ENCODE results near the gene CNOT2.
"Not testable (repeated sequence)": the region's sequence is repeated elsewhere in the genome, so short reads cannot be mapped to it uniquely, and the experiment has no call there.

Gene CNOT2

DNA sequence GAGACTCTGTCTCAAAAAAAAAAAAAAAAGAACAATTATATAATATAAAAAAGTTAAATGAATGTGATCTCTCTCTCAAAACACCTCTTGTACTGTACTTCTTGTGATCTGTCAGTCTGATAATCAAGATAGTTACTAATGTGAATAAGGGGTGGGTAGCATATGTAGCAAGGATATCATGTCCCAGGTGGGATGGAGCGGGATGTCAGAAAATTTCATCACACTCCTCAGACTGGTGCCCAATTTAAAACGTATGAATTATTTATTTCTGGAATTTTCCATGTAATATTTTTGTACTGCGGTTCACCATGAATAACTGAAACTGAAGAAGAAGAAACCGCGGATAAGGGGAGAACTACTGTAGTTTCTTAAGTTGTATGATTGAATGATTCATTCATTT lies 11.0 kb downstream of the CNOT2 start:
- DNase-seq, result no peak

DNA sequence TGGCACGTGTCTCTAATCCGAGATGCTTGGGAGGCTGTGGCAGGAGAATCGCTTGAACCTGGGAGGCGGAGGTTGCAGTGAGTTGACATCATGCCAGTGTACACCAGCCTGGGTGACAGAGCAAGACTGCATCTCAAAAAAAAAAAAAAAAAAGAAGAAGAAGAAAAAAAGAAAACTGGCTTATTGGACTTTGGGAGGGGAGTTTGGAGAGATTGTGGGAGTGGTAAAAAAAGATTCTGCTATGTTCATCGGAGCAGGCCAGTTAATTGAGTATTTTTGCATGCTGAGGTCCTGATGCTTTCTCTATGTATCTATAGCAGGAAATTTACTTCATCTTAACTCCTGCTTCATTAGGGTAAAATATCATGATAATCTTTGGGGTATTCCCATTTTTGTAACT lies 11.6 kb downstream of the CNOT2 start:
- no peak for DNase-seq

DNA sequence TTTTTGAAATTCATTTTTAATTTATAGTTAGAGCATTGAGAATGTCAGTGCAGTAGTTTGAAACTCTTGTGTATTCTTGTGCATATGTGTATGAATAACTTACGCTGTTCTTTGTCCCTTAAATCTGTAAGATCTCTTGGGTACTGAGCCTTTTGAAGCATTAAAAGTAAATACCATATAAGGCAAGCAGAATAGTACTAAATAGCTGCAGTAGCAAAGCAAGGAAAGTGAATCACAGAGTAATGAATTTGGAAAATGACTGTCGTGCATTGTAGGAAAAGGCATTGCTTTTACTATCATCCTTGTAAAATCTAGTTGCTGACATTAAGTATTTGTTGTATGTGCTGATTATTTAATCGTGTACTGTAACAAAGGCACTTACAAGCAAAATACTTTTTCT lies 12.1 kb downstream of the CNOT2 start:
- no peak for DNase-seq

DNA sequence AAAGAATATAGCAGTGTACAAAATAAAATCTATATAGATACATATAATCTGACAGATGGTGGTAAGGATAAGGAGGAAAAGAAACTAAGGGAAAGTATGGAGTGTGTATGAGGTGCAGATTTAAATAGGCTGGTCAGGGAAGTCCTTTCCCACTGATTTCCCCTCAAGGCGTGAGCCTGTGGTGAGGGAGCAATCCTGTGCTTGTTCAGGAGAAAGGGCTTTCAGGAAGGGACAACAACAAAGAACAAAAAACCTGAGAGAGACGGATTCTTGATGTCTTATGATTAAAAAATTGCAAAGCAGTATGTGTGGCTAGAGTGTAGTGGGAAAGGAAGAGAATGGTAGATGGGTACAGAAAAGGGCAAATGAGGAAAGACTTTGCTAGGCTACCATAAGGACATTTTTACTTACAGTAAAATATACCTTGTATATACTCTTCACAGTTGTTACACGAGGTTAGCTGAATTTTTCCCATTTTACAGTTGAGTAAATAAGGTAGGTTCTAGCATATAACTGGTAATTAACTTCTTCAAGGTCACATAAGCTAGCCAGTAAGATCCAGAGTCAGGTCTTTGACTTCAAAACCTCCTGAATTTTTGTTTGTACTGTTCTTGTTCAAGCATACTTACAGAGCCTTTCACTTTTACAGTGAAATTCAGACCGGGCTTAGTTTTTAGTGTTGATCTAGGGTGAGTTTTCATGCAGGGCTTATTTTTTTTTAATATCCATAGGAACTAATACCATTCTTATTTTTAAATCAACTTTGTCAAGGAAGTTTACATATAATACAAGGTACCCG lies 15.6 kb downstream of the CNOT2 start:
- DNase-seq, result no peak

DNA sequence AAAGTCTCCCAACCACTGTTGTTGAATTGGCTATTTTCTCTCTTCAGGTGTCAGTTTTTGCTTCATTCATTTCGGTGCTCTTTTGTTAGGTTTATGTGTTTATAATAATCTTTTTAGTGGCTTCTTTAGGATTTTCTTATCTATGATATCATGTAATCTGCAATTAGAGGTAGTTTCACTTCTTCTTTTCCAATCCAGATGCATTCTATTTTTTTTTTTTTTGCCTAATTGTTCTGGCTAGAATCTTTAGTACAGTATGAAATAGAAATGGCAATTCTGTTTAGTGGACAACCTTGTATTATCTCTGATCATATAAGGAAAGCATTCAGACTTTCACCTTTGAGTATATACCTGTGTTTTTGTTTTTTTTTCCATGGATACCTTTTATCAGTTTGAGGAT lies 17.4 kb downstream of the CNOT2 start:
- DNase-seq, result no peak

DNA sequence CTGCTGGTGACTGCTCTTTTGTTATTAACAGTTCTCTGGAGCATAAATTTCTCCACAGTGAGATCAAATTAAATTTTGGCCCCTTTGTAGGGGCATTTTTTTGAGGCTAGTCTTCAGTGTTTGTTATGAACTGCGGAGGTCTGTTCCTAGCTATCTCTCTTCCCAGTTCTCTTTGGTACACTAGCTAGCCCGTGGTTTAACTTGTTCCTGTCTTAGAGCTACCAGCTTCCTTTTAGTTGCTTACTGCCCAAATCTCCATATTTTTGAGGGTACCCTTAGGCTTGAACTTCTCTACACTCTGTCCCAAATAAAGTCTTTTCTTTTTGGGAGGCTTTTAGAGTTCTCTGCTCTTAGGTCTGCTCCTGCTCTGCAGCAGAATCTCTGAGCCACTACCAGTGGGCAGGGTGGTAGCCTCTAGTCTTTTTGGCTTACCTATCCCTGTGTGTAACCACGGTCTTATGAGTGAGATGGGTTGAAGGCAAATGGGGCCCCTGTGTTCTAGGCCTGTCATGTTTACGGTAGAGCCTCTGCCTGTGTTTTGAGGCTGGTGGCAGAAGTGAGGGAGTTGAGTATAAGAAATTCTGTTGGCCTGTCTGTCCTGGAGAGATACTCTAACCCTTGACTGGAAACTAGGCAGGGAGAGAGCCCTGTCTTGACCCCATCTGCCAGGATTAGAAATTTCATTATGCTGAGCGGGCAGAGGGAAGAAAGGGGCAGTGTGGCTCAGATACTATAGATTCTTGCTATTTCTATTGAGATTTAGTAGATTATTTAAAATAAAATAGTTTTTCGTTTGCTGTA lies 21.0 kb downstream of the CNOT2 start:
- DNase-seq, result peak; percentile 24

DNA sequence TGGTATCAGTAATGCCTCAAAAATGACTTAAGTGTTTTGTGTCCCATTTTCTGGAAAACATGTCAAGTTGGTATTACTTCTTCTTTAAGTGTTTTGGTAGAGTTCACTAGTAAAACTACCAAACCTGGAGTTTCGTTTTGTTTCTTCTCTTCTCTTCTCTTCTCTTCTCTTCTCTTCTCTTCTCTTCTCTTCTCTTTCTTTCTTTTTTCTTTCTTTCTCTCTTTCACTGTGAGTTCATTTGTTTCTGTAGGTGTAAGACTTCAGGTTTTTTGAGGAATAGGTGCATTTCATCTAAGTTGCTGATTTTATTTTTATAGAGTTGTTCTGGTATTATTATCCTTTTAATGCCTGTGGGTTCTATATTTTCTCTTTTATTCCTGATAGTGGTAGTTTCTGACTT lies 21.9 kb downstream of the CNOT2 start:
- no peak for DNase-seq

DNA sequence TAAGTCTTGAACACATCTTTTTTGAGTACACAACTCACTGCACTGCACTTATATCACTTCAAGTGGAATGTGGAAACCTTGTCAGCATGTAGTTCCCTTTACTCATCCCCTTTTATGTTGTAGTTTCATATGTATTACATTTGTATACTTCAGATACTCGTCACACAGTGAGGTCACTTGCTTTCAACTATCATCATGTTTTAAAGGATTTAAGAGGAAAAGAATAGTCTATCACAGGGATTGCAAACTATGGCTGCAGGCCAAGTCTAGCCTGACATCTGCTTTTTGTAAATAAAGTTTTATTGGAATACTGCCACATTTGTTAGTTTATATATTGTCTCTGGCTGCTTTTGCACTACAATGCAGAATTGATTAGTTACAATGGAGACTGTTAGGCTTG lies 24.3 kb downstream of the CNOT2 start:
- no peak for DNase-seq

DNA sequence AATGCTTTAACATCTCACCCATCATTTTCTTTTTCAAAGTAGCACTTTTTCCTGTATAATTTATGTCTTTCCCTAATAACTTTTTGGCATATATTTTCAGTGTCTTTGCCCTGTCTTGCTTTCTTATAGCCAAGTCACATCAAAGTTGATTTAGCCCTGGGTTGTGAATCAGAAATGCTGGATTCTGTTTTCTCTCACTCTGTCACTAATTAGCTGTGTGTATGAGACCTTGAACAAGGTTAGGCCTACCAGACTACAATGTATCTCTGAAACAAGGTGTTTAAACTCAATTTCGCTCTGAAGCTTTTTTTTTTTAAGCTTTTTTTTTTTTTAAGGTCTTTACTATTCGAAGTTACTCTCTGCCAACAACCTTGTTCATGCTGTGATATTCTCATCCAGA lies 25.7 kb downstream of the CNOT2 start:
- DNase-seq, result no peak

DNA sequence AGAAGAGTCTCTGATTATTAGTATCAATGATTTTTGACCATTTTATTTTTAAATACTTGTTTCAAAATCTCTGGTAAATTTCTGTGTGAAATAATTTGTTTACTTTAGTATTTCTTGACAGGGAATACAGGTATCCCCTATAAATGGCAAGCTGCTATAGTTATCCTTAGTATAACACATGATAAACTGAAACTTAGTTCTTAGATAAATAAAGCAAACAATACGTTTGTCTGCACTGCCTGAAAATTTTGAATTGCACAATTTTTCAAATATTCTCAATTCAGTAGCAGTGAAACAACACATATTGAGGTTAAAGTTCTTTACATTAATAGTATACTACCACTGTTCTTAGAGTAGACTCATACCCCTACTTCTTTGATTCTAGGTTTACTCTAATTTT lies 26.9 kb downstream of the CNOT2 start:
- no peak for DNase-seq

DNA sequence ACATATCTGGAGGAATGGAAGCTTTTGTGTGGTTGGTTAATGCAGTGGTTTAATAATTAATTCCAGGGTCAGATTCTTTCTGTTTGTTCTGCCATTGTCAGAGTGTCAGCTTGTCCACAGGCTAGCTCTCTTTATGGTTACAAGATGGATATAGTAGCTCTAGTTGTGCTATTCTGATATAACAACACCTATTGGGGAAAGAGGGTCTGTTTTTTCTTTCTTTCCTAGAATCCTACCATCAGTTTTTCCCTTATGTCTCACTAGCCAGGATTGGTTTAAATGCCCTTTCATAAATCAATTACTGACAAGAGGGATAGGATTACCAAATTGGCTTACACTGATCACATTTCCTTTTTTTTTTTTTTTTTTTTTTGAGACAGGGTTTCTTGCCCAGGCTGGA lies 27.8 kb downstream of the CNOT2 start:
- no peak for DNase-seq

DNA sequence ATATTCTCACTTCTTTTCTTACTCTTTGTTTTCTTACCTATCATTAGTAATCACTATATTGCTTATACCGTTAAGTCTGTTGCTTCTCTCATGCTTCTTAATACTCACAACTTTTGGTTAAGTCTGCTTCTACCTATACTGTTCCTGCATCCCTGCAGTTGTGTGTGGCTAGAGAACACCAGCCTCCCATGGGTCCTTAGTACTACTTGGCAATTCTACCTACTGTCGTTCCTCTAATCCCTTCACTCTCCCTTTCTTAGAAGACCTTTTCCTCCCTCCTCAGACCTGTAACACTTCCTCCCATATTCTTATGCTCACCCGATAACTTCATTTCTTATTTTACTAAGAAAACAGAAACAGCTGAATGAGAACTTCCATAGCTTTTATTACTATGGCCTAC lies 29.3 kb downstream of the CNOT2 start:
- no peak for DNase-seq

DNA sequence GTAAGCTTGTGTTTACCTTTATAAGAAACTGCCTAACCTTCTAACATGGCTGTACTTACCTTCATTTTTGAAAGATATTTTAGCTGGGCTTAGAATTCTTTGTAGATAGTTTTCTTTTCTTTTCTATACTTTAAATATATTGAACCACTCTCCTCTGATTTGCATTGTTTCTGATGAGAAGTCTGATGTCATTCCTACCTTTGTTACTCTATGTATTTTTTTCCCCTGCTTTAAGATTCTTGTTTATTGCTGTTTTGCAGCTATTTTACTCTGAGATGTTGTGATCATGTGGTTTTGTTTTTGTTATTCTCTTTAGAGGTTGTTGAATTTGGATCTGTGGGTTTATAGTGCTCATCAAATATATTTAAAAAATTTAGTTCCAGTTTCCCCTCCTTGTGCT lies 31.8 kb downstream of the CNOT2 start:
- DNase-seq, result no peak

DNA sequence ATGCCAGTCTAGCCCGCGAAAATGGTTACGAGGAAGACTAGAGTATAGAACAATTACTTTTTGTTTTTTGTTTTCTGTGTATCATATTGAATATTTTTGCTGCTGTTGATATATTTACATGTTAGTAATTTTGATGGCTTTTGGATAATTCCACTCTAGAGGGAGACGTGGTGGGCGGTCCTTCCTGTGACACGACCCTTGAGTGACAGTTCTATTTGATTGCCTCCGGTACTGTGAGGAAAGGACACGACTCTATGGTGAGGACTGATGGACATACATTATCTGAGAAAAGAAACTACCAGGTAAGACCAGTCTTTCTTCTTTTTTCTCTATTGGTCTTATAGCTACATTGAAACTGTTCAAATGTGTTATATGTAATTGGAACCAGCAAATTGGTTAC lies 34.7 kb downstream of the CNOT2 start:
- DNase-seq, result no peak

DNA sequence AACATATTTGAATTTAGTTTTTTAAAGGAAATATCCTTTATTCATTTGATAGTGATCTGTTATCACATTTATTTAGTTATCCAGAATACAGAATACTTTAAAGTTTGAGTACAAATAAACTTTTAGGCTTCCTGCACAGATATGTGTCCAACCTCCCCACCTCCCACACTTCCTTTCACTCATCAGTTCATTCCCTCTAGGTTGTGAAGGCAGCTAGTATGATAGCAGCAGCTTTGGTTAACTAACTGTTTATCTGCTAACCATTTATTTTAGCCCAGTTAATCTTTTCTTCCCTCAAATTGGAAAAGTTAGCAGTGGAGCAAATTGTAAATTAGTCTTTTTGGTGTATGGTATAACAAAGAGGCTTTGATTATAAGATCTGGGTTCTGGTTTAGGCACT lies 35.7 kb downstream of the CNOT2 start:
- no peak for DNase-seq

DNA sequence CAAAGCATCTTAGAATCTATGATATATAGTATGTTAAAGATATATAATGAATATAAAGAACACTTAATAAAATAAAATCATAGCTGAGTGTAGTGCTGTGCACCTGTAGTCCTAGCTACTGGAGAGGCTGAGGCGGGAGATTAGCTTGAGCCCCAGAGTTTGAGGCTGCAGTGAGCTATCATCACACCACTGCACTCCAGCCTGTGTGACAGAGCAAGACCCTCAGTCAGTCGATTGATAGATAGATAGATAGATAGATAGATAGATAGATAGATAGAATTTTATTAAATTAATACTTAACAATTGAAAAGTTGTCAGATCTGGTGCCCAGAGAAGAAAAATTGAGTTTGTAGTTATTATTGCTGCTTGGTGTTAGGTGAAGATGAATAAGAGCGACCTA lies 40.0 kb downstream of the CNOT2 start:
- no peak for DNase-seq

DNA sequence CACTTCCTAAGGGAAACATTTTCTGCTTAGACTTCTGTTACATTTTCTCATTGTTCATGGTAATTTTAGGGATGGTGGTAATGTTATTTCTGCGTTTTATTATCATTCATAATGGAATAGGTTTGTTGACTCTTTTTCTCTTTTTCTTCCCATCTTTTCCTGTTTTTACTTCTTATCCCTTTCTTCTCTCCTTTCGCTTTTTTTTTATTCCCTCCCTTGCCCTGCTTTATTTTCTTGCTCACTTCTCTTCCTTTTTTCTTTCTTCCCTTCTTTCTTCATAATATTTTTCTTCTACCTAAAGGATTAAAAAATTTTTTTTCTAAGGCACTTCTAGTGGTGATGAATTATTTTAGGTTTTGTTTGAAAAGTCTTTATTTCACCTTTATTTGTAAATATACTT lies 45.6 kb downstream of the CNOT2 start:
- DNase-seq, result no peak

DNA sequence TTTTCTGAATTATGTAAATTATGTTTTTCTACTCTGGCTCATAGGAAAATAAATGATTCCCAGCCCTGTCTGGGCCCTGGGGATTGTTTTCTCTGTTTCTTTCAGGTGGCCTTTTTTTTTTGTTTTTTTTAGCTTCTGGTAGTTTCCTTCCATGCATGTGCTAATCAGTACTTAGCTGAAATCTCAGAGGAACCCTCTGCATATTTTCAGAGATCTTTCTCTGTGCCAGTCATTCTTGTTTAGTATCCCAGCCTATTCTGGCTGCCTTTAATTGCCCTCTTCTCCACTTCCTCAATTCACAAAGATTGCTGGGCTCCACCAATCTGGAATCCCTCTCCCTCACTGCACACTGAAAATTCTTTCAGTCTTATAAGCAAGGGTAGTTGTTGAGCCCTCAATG lies 46.9 kb downstream of the CNOT2 start:
- DNase-seq, result no peak

DNA sequence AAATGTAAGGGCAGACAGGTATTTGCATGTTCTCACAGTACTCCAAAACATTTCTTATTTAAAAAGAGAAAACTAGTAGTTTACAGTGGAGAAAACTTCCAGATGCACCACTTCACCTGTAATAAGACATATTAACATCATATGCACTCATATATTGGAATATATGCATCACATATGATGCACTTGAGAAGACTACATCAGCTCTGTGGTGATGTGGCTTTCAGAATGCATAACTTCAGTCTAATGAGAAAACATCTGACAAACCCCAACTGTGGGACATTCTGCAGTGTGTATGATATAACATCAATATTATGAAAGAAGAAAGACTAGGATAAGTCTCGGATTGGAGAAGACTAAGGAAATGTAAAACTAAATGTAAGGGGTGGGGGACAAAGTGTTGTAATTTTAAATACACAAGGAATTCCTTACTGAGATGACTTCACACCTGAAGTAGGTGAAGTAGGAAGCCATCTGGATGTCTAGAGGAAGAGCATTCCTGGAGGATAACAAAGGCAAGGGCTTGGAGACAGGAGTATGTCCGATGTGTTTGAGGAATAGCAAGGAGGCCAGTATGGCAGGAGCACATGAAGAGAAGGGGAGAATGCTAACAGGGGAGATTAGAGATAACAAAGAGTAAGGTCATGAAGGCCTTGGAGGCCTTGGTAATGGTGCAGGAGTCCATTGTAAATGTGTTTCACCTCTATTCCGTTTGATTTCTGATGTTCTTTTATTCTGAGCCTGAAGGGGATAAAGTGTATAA lies 49.0 kb downstream of the CNOT2 start:
- DNase-seq, result no peak

DNA sequence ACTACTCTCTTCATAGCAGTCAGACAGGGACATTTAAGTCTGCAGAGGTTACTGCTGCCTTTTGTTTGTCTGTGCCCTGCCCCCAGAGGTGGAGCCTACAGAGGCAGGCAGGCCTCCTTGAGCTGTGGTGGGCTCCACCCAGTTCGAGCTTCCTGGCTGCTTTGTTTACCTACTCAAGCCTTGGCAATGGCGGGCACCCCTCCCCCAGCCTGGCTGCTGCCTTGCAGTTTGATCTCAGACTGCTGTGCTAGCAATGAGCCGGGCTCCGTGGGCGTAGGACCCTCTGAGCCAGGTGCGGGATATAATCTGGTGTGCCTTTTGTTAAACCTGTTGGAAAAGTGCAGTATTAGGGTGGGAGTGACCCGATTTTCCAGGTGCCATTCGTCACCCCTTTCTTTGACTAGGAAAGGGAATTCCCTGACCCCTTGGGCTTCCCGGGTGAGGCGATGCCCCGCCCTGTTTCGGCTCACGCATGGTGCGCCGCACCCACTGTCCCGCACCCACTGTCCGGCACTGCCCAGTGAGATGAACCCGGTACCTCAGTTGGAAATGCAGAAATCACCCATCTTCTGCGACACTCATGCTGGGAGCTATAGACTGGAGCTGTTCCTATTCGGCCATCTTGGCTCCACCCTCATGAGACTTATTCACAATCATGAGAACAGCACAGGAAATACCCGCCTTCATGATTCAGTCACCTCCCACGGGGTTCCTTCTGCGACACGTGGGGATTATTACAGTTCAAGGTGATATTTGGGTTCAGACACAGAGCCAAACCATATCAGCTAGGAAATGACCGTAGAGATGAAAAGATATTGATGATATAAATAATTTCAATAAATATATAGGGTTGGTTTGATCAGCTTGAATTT lies 61.7 kb downstream of the CNOT2 start:
- not testable (repeated sequence) for DNase-seq

DNA sequence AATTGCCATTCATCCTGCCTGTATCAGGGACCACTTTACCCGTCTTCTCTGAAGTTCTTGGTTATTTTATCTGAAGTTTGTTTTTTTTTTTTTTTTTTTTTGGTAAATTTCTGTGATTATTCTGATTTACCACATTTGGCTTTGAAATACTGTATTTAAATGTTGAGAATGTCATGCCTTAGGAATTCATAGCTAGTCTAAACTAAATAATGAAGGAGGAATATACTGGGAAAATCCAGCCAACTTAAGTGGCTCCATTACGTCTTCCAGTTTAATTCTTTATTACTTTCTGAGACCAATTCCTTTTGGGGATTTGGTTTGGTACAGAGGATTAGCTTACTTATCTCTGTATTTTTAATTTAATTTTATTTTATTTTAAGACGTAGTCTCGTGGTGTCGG lies 62.6 kb downstream of the CNOT2 start:
- DNase-seq, result no peak

DNA sequence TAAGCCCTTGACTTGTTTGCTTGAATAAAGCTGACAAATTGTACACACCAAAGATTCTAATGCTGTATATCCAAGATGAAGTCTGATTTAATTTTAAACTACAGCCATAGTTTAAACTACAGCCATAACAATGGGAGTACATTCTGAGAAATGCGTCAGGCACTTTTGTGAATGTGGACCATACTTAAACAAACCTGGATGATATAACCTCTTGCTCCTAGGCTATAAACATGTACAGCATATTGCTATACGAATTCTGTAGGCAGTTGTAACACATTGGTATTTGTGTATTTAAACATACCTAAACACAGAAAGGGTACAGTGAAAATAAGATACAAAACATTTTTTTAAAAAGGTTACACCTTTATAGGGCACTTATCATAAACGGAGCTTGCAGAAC lies 63.4 kb downstream of the CNOT2 start:
- no peak for DNase-seq

DNA sequence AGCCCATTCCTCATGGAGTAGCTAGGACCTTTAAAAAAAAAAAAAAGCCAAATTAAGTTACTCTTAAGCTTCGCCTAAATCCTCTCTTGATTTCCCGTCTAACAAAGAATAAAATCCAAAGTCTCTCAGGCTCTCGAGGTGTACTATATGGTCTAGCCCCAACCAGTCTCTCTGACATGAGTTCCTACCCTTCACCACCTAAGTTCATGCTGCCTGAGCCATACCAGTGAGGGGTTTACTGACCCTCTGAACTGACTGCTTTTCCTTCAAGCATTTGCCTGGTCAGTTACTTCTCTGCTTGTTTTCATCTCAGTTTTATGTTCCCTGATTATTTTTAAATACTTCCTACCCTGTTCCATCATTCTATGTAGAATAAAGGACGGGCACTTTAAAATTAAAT lies 64.6 kb downstream of the CNOT2 start:
- no peak for DNase-seq
